SKM-1 (cell line): ENCODE data around the gene RPS15.

Experiments used
- DNase-seq: peaks from one replicate; lab custom pipeline; 2025; ENCODE audit not compliant: unreplicated experiment; lab: John Stamatoyannopoulos, UW

Gene RPS15

GRCh38 chr19:1481893-1482360 lies 43.7 kb downstream of the RPS15 start:
- DNase-seq, result no peak

- DNase-seq, result no peak
Observed at GRCh38 chr19:1482361-1483130, 44.4 kb downstream of the RPS15 start.

- DNase-seq, result no peak
Observed at GRCh38 chr19:1483131-1483978, 45.2 kb downstream of the RPS15 start.

- no peak for DNase-seq
Observed at GRCh38 chr19:1483979-1484428, 45.8 kb downstream of the RPS15 start.

- DNase-seq, result no peak
Observed at GRCh38 chr19:1486720-1487575, 48.8 kb downstream of the RPS15 start.

- no peak for DNase-seq
Observed at GRCh38 chr19:1487576-1488281, 49.5 kb downstream of the RPS15 start.

- no peak for DNase-seq
Observed at GRCh38 chr19:1488282-1488601, 50.0 kb downstream of the RPS15 start.

GRCh38 chr19:1489463-1490310 lies 51.5 kb downstream of the RPS15 start:
- no peak for DNase-seq
